PC-9 (cell line): ENCODE data around the gene NEURL1B.

ENCODE experiments used
- CTCF ChIP-seq: fragments of 200-600 bp; sonication (generic); conservative IDR thresholded peaks from 2 replicates; pipeline ENCODE4 v1.6.1; 2017; ENCODE audit warnings: mixed run types, antibody characterized with exemption, mild to moderate bottlenecking, moderate library complexity
- EZH2 ChIP-seq: fragments of 200-600 bp; sonication (generic); IDR thresholded peaks from 2 replicates; pipeline ENCODE4 v1.8.0; 2017; ENCODE audit warnings: antibody characterized with exemption, low read depth

DNA sequence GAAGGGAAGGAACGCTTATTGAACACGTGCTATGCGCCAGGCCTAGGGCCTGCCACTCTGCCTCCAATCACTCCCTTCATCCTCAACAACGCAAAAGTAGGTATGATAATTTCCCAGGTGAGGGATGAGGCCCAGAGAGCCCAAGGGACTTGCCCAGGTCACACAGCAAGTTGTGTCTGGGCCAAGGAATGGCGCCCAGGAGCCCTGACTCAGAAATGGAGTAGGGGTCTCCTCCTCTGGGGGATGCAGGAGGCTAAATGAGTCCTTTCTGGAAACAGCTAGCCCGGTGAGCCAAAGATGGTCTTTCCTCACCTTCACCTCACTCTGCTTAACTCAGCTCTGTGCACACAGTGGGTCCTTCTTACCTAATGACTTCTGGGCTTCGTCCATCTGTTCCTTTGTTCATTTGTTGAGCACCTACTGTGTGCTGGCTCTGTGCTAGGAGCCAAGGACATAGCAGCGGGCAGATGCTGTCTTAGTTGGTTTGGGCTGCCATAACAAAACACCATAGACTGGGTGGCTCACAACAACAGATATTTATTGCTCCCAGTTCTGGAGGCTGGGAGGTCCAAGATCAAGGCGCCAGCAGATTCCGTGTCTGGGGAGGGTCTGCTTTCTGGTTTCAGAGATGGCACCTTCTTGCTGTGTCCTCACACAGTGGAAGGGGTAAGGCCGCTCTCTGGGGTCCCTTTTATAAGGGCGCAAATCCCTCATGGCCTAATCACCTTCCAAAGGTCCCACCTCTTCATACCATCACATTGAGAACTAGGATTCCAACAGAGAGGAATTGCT is 22.3 kb upstream of the NEURL1B start:
- TF ChIP-seq CTCF (no peak), EZH2 (no peak)
